Mucosa of descending colon (tissue), 3 donors: ENCODE measurements around the gene PATJ. TPM values are rescaled to one million over a fixed set of nuclear protein-coding genes. Genes with fewer than 3 reads are reported as not detected.

ENCODE experiments used
- ATAC-seq: fragments of 200-7000 bp; cut with Tn5 transposase; one replicate; pipeline ENCODE4 v1.9.1; 2020; ENCODE audit warnings: mild to moderate bottlenecking, moderate library complexity
- DNase-seq, 3 donors: peaks; one replicate each; pipeline ENCODE4 v3.0.0-alpha.2; 2020
- H3K36me3 ChIP-seq: fragments of 200-600 bp; one replicate; pipeline ENCODE4 v1.8.0; 2021; ENCODE audit warnings: low read depth, mild to moderate bottlenecking
- H3K4me1 ChIP-seq: fragments of 200-600 bp; one replicate; pipeline ENCODE4 v1.8.0; 2021; ENCODE audit warnings: low read depth, mild to moderate bottlenecking
- H3K4me3 ChIP-seq: fragments of 200-600 bp; one replicate; pipeline ENCODE4 v1.8.0; 2021; ENCODE audit warnings: mild to moderate bottlenecking
- H3K9me3 ChIP-seq: fragments of 200-600 bp; one replicate; pipeline ENCODE4 v1.8.0; 2021; ENCODE audit warnings: mild to moderate bottlenecking
- CTCF ChIP-seq: fragments of 200-600 bp; IDR thresholded peaks from one replicate; pipeline ENCODE4 v1.8.0; 2022; ENCODE audit warnings: antibody characterized with exemption, mild to moderate bottlenecking
- intact Hi-C, 2 donors: fragments of 100-400 bp; cut with DNase I in 1 of 2; cut with micrococcal nuclease in 1 of 2; formaldehyde crosslinking; loops; one replicate each; pipeline versions ENCODE4 v1.11.0 to v1.11.1; 2022; cut with DNase I, micrococcal nuclease
- total RNA-seq, 3 donors: library from RNA; stranded (reverse); fragmentation: NEBNext Ultra II Directional in 2 of 3; extraction: Animal tissue kit (Norgen Biotek cat#: 25700) in 2 of 3; gene quantifications; one replicate each; pipeline versions ENCODE4 v1.2.1 to v1.2.4, GENCODE V29; 2021 to 2023
- donor health status: DM: no; HTN: no; CAD: no; lungs with moderate emphysema.
- donor health status: DM: no; HTN: no; CAD: no.
- donor health status: DM: no; HTN: yes; CAD: no.

PATJ gene
- total RNA-seq, 3 donors from 2014 or later: 58.6 to 112 (median 65.9) TPM

DNA sequence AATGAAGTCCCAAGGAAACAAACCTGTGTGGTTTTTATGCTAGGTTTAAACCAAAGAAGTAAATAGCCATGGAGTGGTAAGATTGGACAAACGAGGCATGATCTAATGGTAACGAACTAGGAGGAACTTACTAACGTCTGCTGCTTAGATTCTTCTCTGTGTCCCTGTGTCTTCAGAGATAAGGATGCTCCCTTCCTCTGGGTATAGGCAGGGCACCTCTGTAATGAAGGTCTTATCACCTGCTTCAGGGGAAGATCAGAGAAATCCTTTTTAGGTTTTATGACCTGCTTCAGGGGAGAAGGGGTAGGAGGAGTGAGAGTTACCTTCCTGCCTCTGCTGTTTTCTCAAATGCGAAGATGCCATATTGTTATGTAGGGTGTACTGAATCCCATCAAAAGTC lies 237.4 kb downstream of the PATJ start:
- DNase-seq: no peak
- no peaks in the 10 kb centered on the region for H3K9me3 ChIP-seq
- no peak for ATAC-seq
- TF ChIP-seq CTCF: no peak
- H3K36me3 ChIP-seq: no peaks in the 10 kb centered on the region
- no peak overlapping the region for H3K4me3 ChIP-seq
- intact Hi-C loops: no loop called here
- H3K4me1 ChIP-seq: no peaks in the 10 kb centered on the region

DNA sequence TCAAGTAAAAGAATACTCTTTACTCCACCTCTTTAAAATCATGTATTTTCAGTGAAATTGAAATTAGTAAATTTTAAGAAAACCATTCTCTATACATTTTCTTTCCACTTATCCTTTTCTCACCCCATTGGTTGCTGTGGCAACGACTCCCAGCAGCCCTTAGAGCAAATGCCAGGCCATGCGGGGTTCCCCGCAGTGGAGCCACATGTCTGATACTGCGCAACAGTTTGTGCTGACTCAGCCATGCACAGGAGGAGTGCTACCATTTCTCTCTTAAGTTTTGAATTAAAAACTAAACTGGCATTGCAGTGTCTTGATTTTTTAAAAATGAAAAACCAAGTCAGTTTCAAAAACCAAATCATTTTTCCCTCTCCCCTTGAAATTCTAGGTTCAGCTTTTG lies 238.3 kb downstream of the PATJ start:
- intact Hi-C loops: no loop called here
- DNase-seq: no peak
- ATAC-seq: no peak
- Histone ChIP-seq H3K36me3 (no peaks in the 10 kb centered on the region), H3K4me1 (no peaks in the 10 kb centered on the region), H3K9me3 (no peaks in the 10 kb centered on the region), H3K4me3 (no peak overlapping the region)
- TF ChIP-seq CTCF: no peak

DNA sequence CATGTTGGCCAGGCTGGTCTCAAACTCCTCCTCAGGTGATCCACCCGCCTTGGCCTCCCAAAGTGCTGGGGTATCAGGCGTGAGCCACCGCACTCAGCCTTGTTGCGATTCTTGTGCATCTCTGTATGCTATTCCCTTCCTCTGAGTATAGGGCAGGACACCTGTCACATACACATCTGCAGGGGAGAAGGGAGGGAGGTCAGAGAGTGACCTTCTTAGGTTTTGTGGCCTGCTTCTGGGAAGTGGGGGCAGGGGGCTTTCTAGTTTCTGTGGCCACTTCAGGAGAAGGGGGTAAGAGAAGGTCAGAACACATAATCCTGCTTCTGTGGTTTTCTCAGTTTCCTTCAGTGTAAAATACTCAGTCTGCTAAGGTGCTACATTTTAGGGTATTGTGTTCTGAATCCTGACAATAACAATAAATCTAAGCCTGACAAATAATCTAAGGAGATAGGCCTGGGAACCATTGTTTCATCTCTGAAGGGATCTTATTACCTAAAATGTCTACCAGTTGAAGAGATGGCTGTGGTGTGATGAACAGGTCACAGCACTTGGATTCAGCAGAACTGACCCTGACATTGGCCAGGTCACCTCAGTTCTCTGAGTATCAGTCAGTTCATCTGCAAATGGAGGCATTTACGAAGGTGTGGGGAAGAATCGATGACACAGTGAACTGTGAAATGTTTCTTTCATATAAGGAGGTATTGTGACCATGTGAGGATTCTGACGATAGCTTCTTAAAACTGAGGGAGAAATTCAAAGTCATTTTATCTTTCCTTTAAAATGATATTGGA lies 239.8 kb downstream of the PATJ start:
- Histone ChIP-seq H3K4me1 (no peaks in the 10 kb centered on the region), H3K4me3 (no peak overlapping the region), H3K36me3 (no peaks in the 10 kb centered on the region), H3K9me3 (no peaks in the 10 kb centered on the region)
- intact Hi-C loops: no loop called here
- no peak for TF ChIP-seq CTCF
- no peak for ATAC-seq
- DNase-seq: no peak

DNA sequence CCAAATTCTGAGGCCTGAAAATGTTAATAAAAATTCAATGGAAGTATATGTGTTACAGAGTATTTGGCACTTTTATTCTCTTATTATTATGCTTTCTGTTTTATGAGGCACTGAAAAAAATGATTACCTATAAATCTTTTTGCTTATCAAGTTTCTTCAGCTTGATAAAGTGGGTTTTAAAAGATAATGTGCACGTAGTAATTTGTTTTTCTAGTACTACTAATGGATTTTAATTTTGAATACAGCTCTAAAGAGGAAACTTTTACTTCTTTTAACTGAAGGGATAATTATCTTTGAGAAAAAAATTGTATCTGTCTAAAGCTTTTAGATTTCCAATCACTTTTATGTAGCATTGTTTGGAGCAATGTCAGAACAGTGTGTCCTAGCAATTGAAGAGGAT lies 241.0 kb downstream of the PATJ start:
- Histone ChIP-seq H3K4me1 (no peaks in the 10 kb centered on the region), H3K4me3 (no peak overlapping the region), H3K9me3 (no peaks in the 10 kb centered on the region), H3K36me3 (no peaks in the 10 kb centered on the region)
- DNase-seq (no peak), ATAC-seq (no peak)
- no peak for TF ChIP-seq CTCF
- intact Hi-C loops: no loop called here

- Histone ChIP-seq H3K36me3 (no peaks in the 10 kb centered on the region), H3K9me3 (no peaks in the 10 kb centered on the region), H3K4me1 (no peaks in the 10 kb centered on the region), H3K4me3 (no peak overlapping the region)
- ATAC-seq: no peak
- TF ChIP-seq CTCF: no peak
- DNase-seq: no peak
- intact Hi-C loops: no loop called here
Measured at GRCh38 chr1:61992257-61992656, 250.0 kb downstream of the PATJ start.
